HEK293 (cell line): ENCODE results near the gene SIRT1.
A peak's percentile ranks its signal among the peaks of the same experiment; 100 is the strongest.

Source experiments
- BCL11A ChIP-seq: fragments of 450-650 bp; formaldehyde crosslinking; IDR thresholded peaks from 2 replicates; pipeline ENCODE4 v1.5.1; 2016; ENCODE audit warnings: low read depth, missing biosample characterization, missing genetic modification characterization
- BCL11B ChIP-seq: fragments of 450-650 bp; formaldehyde crosslinking; IDR thresholded peaks from 2 replicates; pipeline ENCODE4 v1.5.1; 2016; ENCODE audit warnings: low read depth, missing biosample characterization, missing genetic modification characterization
- HOXC10 ChIP-seq: sonication (generic); formaldehyde crosslinking; IDR thresholded peaks from 2 replicates; pipeline ENCODE4 v1.8.1; 2023; ENCODE audit warnings: mild to moderate bottlenecking, missing genetic modification reagents
- KLF9 ChIP-seq: fragments of 450-650 bp; formaldehyde crosslinking; IDR thresholded peaks from 2 replicates; pipeline ENCODE4 v1.5.1; 2016; ENCODE audit warnings: missing biosample characterization, missing genetic modification characterization, low read depth
- OVOL3 ChIP-seq: fragments of 450-650 bp; formaldehyde crosslinking; IDR thresholded peaks from 2 replicates; pipeline ENCODE4 v1.5.1; 2016; ENCODE audit warnings: missing biosample characterization, missing genetic modification characterization
- PRDM4 ChIP-seq: fragments of 450-650 bp; formaldehyde crosslinking; IDR thresholded peaks from 2 replicates; pipeline ENCODE4 v1.5.1; 2017; ENCODE audit warnings: missing biosample characterization, missing genetic modification characterization
- SALL2 ChIP-seq: fragments of 450-650 bp; formaldehyde crosslinking; IDR thresholded peaks from 2 replicates; pipeline ENCODE4 v1.5.0; 2017; ENCODE audit warnings: missing biosample characterization, mild to moderate bottlenecking, missing genetic modification characterization, borderline replicate concordance
- SCRT1 ChIP-seq: fragments of 450-650 bp; formaldehyde crosslinking; IDR thresholded peaks from 2 replicates; pipeline ENCODE4 v1.5.1; 2016; ENCODE audit warnings: missing biosample characterization, missing genetic modification characterization, borderline replicate concordance
- TCF7L2 ChIP-seq: IDR thresholded peaks from 2 replicates; pipeline ENCODE4 v1.6.1; 2011; ENCODE audit warnings: low read depth, mild to moderate bottlenecking, inconsistent platforms, low read length, moderate library complexity, borderline replicate concordance
- TSHZ1 ChIP-seq: fragments of 450-650 bp; formaldehyde crosslinking; IDR thresholded peaks from 2 replicates; pipeline ENCODE4 v1.5.1; 2016; ENCODE audit warnings: missing biosample characterization, missing genetic modification characterization, borderline replicate concordance
- WT1 ChIP-seq: fragments of 450-650 bp; formaldehyde crosslinking; IDR thresholded peaks from 2 replicates; pipeline ENCODE4 v1.5.1; 2016; ENCODE audit warnings: missing biosample characterization, missing genetic modification characterization
- ZNF10 ChIP-seq: fragments of 450-650 bp; formaldehyde crosslinking; IDR thresholded peaks from 2 replicates; pipeline ENCODE4 v1.5.1; 2017; ENCODE audit warnings: missing biosample characterization, missing genetic modification characterization
- ZNF121 ChIP-seq: fragments of 450-650 bp; formaldehyde crosslinking; IDR thresholded peaks from 2 replicates; pipeline ENCODE4 v1.5.1; 2016; ENCODE audit warnings: missing biosample characterization, missing genetic modification characterization
- ZNF157 ChIP-seq: fragments of 450-650 bp; formaldehyde crosslinking; IDR thresholded peaks from 2 replicates; pipeline ENCODE4 v1.5.1; 2016; ENCODE audit warnings: missing biosample characterization, missing genetic modification characterization
- ZNF18 ChIP-seq: fragments of 450-650 bp; formaldehyde crosslinking; IDR thresholded peaks from 2 replicates; pipeline ENCODE4 v1.5.1; 2016; ENCODE audit warnings: missing biosample characterization, missing genetic modification characterization
- ZNF19 ChIP-seq: fragments of 450-650 bp; formaldehyde crosslinking; IDR thresholded peaks from 2 replicates; pipeline ENCODE4; 2016; ENCODE audit warnings: missing biosample characterization, missing genetic modification characterization, low read depth
- ZNF214 ChIP-seq: fragments of 450-650 bp; formaldehyde crosslinking; IDR thresholded peaks from 2 replicates; pipeline ENCODE4 v1.5.1; 2017; ENCODE audit warnings: missing biosample characterization, mild to moderate bottlenecking, missing genetic modification characterization, borderline replicate concordance
- ZNF280C ChIP-seq: fragments of 450-650 bp; formaldehyde crosslinking; IDR thresholded peaks from 2 replicates; pipeline ENCODE4 v1.5.1; 2016; ENCODE audit warnings: missing biosample characterization, missing genetic modification characterization
- ZNF354C ChIP-seq: fragments of 450-650 bp; formaldehyde crosslinking; IDR thresholded peaks from 2 replicates; pipeline ENCODE4 v1.5.1; 2016; ENCODE audit warnings: missing biosample characterization, missing genetic modification characterization, low read depth, borderline replicate concordance
- ZNF391 ChIP-seq: fragments of 450-650 bp; formaldehyde crosslinking; IDR thresholded peaks from 2 replicates; pipeline ENCODE4 v1.5.1; 2016; ENCODE audit warnings: low read depth, missing biosample characterization, missing genetic modification characterization, borderline replicate concordance
- ZNF426 ChIP-seq: fragments of 450-650 bp; formaldehyde crosslinking; IDR thresholded peaks from 2 replicates; pipeline ENCODE4 v1.5.1; 2017; ENCODE audit warnings: missing biosample characterization, missing genetic modification characterization, mild to moderate bottlenecking, inconsistent platforms, moderate library complexity
- ZNF514 ChIP-seq: fragments of 450-650 bp; formaldehyde crosslinking; IDR thresholded peaks from 2 replicates; pipeline ENCODE4 v1.5.1; 2016; ENCODE audit warnings: missing biosample characterization, missing genetic modification characterization
- ZNF624 ChIP-seq: fragments of 450-650 bp; formaldehyde crosslinking; IDR thresholded peaks from 2 replicates; pipeline ENCODE4 v1.5.1; 2017; ENCODE audit warnings: missing biosample characterization, missing genetic modification characterization
- ZNF701 ChIP-seq: fragments of 450-650 bp; formaldehyde crosslinking; IDR thresholded peaks from 2 replicates; pipeline ENCODE4 v1.5.1; 2016; ENCODE audit warnings: missing biosample characterization, missing genetic modification characterization
- ZNF704 ChIP-seq: fragments of 450-650 bp; formaldehyde crosslinking; IDR thresholded peaks from 2 replicates; pipeline ENCODE4 v1.5.1; 2016; ENCODE audit warnings: missing biosample characterization, missing genetic modification characterization
- ZNF777 ChIP-seq: fragments of 450-650 bp; formaldehyde crosslinking; IDR thresholded peaks from 2 replicates; pipeline ENCODE4 v1.5.1; 2017; ENCODE audit warnings: missing biosample characterization, missing genetic modification characterization, borderline replicate concordance
- ZSCAN4 ChIP-seq: fragments of 450-650 bp; formaldehyde crosslinking; IDR thresholded peaks from 2 replicates; pipeline ENCODE4 v1.5.1; 2017; ENCODE audit warnings: missing biosample characterization, missing genetic modification characterization

Gene SIRT1

GRCh38 chr10:67884842-67885670, 600 bp downstream of the SIRT1 start (continued):
- TF ChIP-seq TSHZ1 (tag by site-specific recombination), result no peak
- no peak for TF ChIP-seq ZNF624 (tag by site-specific recombination)
- TF ChIP-seq BCL11A (tag by site-specific recombination), result no peak
- TF ChIP-seq ZNF18 (tag by site-specific recombination), result no peak
- TF ChIP-seq ZNF157 (tag by site-specific recombination), result no peak
- no peak for TF ChIP-seq ZNF426 (tag by site-specific recombination)
- TF ChIP-seq WT1 (tag by site-specific recombination), result peak; percentile 35; the same call in 1 of the 2 replicates
- TF ChIP-seq SCRT1 (tag by site-specific recombination), result no peak; the same call in 1 of the 2 replicates
- no peak for TF ChIP-seq ZNF514 (tag by site-specific recombination)
- TF ChIP-seq ZNF701 (tag by site-specific recombination), result no peak
- no peak for TF ChIP-seq ZNF10 (tag by site-specific recombination)
- no peak for TF ChIP-seq OVOL3 (tag by site-specific recombination)
- TF ChIP-seq TCF7L2, result no peak
- no peak for TF ChIP-seq ZSCAN4 (tag by site-specific recombination)
- TF ChIP-seq SALL2 (tag by site-specific recombination), result no peak
- no peak for TF ChIP-seq ZNF704
- no peak for TF ChIP-seq HOXC10 (CRISPR knock-in tag)
- no peak for TF ChIP-seq PRDM4 (tag by site-specific recombination)
- TF ChIP-seq ZNF391 (tag by site-specific recombination), result no peak
- TF ChIP-seq BCL11B, result no peak
- no peak for TF ChIP-seq ZNF214 (tag by site-specific recombination)
- no peak for TF ChIP-seq ZNF121 (tag by site-specific recombination)
- TF ChIP-seq ZNF777 (tag by site-specific recombination), result no peak; the same call in 1 of the 2 replicates
- TF ChIP-seq KLF9, result peak; percentile 11; the same call in 1 of the 2 replicates
- no peak for TF ChIP-seq ZNF19 (tag by site-specific recombination)
- TF ChIP-seq ZNF280C, result no peak
- TF ChIP-seq ZNF354C (tag by site-specific recombination), result no peak
